MG63 (cell line): ENCODE results near the gene AKNA. TPM values are rescaled to one million over a fixed set of nuclear protein-coding genes. Genes with fewer than 3 reads are reported as not detected.
"Not testable (repeated sequence)": the region's sequence is repeated elsewhere in the genome, so short reads cannot be mapped to it uniquely, and the experiment has no call there.

Experiments used
- DNase-seq: peaks from one replicate; pipeline ENCODE4 v3.0.0-alpha.2; 2020
- H3K27me3 ChIP-seq: fragments of 250-450 bp; sonication (Bioruptor Pico); 2 replicates; pipeline ENCODE4 v1.5.1; 2020; ENCODE audit warnings: mild to moderate bottlenecking, moderate library complexity
- H3K36me3 ChIP-seq: fragments of 250-450 bp; sonication (Bioruptor Pico); 2 replicates; pipeline ENCODE4 v1.5.1; 2020; ENCODE audit warnings: mild to moderate bottlenecking, moderate library complexity
- H3K4me3 ChIP-seq: fragments of 250-450 bp; sonication (Bioruptor Pico); 2 replicates; pipeline ENCODE4 v1.5.1; 2020; ENCODE audit warnings: mild to moderate bottlenecking, moderate library complexity
- H3K9me3 ChIP-seq: fragments of 250-450 bp; sonication (Bioruptor Pico); 2 replicates; pipeline ENCODE4 v1.5.1; 2020; ENCODE audit warnings: mild to moderate bottlenecking, moderate library complexity
- total RNA-seq: library from RNA; depleted of rRNA; stranded (reverse); fragments of >200 nt; shearing (Covaris generic); gene quantifications from 2 replicates; pipeline ENCODE4 v1.2.3, GENCODE V29; 2014; ENCODE audit warnings: low replicate concordance

AKNA gene
- total RNA-seq, 1 experiment from 2014 or later, result 1.4 TPM

DNA sequence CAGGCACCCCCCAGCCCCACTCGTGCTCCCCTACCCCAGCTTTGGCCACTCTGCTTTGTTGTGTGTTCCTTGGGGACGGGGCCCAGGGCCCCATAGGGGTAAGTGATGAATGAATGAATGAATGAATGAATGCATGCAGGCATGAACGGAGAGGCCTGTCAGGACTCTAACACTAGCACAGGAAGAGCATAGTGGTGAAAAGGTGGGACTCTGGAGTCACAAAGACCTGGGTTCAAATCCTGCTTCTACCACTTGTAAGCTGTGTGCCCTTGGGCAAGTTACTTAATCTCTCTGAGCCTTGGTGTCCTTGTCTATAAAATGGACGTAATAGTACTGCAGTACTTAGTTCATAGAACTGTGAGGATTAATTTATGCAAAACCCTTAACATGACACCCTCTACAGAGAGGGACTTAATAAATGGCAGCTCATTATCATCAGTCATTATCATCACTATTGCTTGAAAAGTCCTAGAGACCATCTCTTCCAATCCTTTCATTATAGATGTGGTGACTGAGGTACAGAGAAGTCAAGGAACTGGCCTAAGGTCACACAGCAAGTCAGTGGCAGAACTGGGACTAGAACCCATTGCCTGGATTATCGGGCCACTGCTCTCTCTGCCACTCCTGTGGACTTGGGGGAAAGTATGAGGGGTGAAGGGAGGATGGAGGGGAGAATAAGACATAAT lies 44.9 kb downstream of the AKNA start:
- H3K4me3 ChIP-seq, result no peak overlapping the region
- H3K27me3 ChIP-seq, result no peaks in the 10 kb centered on the region
- no peaks in the 10 kb centered on the region for H3K36me3 ChIP-seq
- no peak for DNase-seq
- H3K9me3 ChIP-seq, result no peaks in the 10 kb centered on the region

DNA sequence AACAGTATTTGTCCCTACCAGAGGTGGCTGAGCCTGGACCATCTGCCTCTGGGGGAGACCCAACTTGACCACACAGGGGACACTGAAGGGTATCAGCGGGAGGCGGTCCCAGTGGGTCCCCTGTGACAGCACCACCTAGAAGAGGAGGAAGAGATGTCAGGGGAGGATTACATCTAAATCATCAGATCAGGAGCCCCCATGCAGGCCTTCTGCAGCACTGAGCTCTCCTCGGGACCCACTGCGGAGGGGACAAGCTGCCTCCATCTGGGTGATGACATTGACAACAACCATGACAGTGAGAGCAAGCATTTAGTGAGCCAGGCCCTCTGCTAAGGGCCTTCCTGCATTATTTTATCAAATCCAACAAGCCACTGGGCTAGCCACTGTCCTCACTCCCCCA lies 45.8 kb downstream of the AKNA start:
- no peaks in the 10 kb centered on the region for H3K36me3 ChIP-seq
- no peaks in the 10 kb centered on the region for H3K9me3 ChIP-seq
- no peak for DNase-seq
- H3K4me3 ChIP-seq, result no peak overlapping the region
- no peaks in the 10 kb centered on the region for H3K27me3 ChIP-seq

DNA sequence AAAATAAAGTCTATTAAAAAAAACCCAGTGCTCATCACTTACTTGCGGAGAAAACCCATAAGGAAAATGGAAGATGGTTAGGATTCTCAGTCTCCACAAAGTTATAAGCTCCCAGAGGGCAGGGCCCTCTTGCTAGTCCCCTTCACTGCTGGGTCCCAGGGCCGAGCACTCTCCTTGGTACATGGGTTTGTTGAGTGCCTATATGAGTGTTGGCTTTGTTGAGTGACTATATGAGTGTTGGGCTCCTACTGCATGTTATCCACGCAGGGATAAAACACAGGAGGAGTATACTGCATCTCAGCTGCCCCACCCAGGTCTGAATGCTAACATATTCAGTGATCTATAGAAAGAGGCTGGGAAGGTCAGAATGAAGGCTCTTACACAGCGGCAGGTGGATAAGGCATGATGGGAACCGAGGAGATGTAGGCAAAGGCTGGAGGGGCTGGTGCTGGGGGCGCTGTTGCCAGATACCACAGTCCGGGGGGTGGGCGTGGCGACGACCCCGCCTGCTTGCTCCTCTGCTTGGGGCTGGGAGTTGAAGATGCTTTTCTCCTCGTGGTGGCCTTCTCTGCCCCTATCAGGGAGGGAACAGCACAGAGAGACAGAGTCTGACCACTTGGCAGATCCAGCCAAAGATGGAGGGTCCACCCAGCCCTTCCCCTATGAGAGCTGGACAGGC lies 46.5 kb downstream of the AKNA start:
- no peaks in the 10 kb centered on the region for H3K36me3 ChIP-seq

DNA sequence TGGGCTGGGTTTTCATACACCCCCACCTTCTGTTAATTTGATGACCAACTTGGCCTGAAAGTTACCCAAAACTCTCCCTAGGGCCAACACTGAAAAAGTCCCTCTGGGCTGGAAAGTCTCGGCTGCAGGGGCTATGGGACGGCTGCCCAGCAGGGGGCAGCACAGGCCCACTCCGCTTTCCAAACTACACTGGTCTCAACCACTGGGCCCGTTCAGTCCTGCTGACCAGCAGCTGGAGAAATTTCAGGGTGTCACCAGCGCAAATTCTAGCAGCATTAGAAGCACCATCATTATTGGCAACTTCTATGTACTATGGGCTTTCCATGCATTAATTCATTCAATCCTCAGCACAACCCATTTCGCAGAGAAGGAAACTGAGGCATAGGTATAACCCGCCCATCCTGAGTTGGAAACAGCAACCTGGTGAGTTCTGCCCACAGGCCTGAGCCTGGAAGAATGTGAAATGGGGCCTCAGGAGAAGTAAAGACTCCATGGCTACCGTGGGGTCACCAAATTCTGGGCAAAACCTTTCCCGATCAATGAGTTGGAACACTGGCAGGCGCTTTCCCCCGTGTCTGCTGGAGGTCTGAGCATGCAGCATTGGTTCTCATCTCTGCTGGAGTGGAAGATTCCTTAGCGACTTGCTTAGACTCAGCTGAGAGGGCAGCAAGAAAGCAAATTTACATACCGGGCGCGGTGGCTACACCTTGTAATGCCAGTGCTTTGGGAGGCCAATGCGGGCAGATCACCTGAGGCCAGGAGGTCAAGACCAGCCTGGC lies 48.5 kb downstream of the AKNA start:
- no peak overlapping the region for H3K4me3 ChIP-seq
- H3K27me3 ChIP-seq, result no peaks in the 10 kb centered on the region
- peak; percentile 48 for DNase-seq
- H3K36me3 ChIP-seq, result no peaks in the 10 kb centered on the region
- no peaks in the 10 kb centered on the region for H3K9me3 ChIP-seq

More for the DNA sequence above, 46.5 kb downstream of the AKNA start:
- H3K27me3 ChIP-seq, result no peaks in the 10 kb centered on the region
- no peak for DNase-seq
- no peak overlapping the region for H3K4me3 ChIP-seq
- no peaks in the 10 kb centered on the region for H3K9me3 ChIP-seq

DNA sequence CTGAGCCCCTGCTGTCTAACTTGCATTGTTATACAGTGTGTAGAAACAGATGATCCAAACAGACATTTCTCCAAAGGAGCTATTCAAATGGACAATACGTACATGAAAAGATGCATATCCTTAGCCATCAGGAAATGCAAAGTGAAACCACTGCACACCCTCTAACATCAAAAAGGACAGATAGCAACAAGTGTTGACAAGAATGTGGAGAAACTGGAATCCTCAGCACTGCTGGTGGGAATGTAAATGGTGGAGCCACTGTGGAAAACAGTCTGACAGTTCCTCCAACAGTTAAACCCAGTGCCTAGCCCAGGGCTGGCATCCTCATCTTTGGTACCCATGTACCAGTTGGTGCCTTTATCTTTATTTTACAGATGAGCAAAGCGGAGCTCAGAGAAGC lies 49.6 kb downstream of the AKNA start:
- Histone ChIP-seq H3K36me3 (no peaks in the 10 kb centered on the region), H3K4me3 (no peak overlapping the region), H3K9me3 (no peaks in the 10 kb centered on the region), H3K27me3 (no peaks in the 10 kb centered on the region)
- no peak for DNase-seq

DNA sequence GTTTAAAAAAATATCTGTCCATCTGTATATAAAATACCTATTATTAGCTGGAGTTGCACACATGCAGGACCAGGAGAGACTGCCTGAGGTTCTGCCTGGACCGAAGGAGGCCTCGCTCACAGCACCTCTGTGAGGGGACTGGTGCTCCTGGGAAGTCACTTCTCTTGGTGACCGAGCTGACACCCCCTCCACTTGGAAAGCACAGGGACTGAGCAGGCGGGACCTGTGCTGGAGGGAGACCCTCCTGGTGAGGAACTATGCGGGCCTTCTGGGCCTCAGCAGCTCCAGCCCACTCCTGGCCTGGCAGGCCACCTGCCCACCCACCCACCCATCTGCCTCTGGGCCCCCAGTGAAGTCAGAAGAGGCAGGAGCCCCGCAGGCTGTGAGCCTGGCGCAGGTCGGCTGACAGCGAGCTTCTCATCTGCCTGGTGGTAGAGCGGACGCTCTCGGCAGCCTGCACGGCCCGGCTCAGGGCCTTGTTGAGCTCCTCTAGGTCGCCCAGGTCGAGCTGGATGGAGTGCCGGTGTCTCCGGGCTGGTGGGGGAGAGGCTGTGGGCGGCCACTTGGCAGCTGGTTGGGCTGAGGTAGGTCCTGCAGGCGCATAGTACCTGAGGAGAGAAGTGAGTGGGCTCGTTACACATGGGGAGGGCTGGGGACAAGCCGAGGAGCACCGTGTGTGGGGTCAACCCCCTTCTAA lies 50.9 kb downstream of the AKNA start:
- no peaks in the 10 kb centered on the region for H3K27me3 ChIP-seq
- no peaks in the 10 kb centered on the region for H3K9me3 ChIP-seq
- no peak for DNase-seq
- H3K4me3 ChIP-seq, result no peak overlapping the region
- no peaks in the 10 kb centered on the region for H3K36me3 ChIP-seq

DNA sequence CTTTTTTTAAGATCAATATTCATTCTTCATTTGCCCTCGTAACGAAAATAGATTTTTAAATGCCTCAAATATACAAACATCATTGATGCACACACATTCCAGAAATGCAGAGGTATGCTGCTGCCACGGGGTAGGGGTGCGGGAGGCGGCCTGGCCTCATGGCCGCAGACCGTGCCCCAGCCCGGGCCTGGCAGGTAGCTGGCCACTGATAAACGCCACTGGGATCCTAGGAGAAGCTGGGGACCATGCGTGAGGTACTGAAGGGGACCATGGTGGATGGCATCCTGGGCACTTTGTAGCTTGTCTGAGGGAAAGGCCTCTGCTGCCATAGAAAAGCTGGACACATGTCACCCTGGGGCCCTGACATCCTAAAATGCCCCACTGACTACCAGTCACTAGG lies 51.6 kb downstream of the AKNA start:
- no peaks in the 10 kb centered on the region for H3K27me3 ChIP-seq
- DNase-seq, result no peak
- no peaks in the 10 kb centered on the region for H3K9me3 ChIP-seq
- no peak overlapping the region for H3K4me3 ChIP-seq
- no peaks in the 10 kb centered on the region for H3K36me3 ChIP-seq

DNA sequence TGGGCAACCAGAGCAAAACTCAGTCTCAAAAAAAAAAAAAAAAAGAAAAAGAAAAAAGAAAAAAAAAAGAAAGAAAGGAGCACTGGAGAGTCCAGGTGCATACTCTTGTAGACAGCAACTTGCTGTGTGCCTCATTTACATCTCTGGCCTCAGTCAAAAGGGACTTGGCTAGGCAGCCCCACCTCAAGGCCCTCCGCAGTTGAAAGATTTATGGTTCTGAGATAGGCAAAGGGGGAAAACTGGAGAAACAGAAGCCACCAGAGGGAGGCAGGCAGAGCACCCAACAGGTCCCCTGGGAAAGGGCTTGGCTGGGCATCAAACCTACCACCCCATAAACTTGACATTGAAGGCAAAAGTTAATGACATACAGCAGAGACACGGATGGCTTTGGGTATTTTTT lies 52.0 kb downstream of the AKNA start:
- Histone ChIP-seq H3K9me3 (no peaks in the 10 kb centered on the region), H3K4me3 (no peak overlapping the region), H3K27me3 (no peaks in the 10 kb centered on the region), H3K36me3 (no peaks in the 10 kb centered on the region)
- DNase-seq, result no peak

DNA sequence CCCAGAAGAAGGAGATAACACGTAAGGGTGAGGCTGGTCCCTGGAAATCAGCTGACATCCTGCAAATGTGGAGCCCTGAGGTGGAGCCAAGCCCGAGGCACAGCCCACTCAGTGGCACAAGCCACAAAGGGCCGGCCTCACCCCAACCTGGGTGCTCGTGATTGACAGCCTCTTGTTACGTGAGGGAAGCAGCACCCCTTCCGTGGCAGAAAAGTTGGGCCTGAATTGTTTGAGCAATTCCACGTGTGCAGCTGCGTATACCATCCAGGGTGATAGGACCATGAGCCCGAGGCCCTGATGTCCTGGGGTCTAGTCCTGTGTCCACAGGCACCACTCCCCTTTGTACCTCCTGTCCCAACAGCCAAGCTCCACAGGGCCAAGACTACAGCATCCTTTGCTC lies 53.3 kb downstream of the AKNA start:
- no peak for DNase-seq
- Histone ChIP-seq H3K9me3 (no peaks in the 10 kb centered on the region), H3K4me3 (no peak overlapping the region), H3K27me3 (no peaks in the 10 kb centered on the region), H3K36me3 (no peaks in the 10 kb centered on the region)

DNA sequence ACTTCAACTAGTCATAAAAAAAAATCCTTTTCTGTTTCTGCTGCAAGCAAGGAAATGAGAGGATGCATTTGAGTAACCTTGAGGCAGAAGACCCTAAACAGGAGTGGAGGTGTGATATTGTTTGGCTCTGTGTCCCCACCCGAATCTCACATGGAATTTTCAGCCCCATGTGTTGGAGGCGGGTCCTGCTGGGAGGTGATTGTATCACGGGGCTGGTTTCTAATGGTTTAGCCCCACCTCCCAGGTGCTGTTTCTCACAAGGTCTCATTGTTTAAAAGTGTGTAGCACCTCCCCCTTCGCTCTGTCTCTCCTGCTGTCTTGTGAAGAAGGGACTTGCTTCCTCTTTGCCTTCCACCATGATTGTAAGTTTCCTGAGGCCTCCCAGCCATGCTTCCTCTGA lies 54.1 kb downstream of the AKNA start:
- not testable (repeated sequence) for H3K27me3 ChIP-seq, H3K36me3 ChIP-seq, H3K9me3 ChIP-seq, H3K4me3 ChIP-seq, DNase-seq

DNA sequence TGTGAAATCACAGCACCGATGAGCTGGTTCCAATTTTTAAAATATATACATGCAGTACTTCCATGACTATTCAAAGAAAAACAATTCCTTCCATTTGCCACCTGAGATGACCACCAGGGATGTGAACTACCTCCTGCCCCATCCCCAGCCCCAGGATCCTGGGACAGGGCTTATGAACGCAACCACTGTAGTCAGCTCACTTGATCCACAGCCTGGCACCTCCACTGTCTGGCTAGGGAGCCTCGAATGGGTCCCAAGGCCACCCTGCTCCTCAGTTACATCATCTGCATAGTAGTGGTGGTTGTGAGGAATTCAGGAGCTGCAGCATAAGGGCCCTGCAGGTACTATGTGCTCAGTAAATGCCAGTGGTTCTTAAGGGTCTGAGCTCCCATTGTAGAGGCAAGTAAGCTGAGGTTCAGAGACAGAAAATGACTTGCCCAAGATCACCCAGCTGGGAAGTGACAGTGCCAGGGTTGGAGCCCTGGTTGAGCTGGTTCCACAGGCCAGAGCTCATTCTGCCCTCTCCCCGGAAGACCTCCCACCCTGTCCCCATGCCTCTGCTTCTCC lies 55.2 kb downstream of the AKNA start:
- H3K36me3 ChIP-seq, H3K27me3 ChIP-seq, H3K9me3 ChIP-seq, DNase-seq, H3K4me3 ChIP-seq: not testable (repeated sequence)

DNA sequence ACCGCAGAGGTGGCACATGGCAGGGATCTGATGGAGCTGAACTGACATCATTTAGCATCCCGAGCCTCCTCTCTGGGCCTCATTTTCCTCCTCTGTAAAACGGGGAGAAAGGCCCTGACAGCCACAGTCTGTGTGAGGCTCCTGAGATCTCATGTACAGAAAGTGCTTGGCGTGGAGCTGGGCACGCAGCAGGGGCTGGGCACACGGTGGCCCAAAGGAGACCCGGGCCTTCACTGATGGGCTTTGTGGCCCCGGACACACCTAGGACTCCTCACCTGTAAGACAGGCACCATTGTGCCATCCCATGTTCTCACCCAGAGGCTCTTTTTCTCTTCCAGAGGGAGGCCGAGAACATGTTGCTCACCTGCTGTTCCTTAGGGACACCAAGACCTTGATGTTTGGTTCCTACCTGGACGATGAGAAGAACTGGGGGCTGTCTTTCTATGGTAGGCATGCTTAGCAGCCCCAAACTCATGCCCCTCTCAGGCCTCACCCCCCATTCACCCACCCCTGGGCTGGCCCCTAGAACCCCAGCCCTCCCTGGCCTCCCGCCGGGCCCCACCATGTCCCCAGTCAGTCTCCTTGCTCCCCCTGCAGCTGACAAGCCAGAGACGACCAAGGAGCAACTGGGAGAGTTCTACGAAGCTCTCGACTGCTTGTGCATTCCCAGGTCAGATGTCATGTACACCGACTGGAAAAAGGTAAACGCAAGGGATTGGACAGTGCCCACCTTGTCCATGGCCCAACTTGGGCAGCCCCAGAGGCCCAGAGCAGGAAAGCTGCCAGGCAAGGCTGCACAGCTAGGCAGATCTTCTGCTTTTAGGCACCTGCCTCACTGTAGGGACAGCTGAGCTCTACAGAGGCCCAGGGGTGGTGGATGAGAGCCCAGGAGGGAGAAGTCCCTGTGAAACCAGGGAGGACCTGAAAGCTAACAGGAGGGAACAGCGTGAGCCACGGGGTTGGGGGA lies 56.3 kb downstream of the AKNA start:
- H3K27me3 ChIP-seq, H3K4me3 ChIP-seq, DNase-seq, H3K36me3 ChIP-seq, H3K9me3 ChIP-seq: not testable (repeated sequence)

DNA sequence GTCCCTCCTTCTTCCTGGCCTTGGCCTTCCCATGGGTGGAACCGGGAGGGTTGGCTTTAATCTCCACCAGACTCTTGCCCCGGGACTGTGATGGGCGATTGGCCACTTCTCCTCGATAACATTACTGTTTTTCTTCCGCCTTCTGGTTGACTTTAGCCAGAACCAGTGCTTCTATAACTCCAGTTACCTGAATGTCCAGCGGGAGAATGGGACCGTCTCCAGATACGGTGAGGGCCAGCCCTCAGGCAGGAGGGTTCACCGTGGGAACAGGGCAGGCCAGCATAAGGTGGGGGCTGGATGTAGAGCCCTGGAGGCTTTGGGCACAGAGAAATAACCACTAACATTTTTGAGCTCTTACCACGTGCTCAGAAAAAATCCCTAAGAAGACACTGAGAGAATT lies 57.1 kb downstream of the AKNA start:
- Histone ChIP-seq H3K36me3 (no peaks in the 10 kb centered on the region), H3K27me3 (no peaks in the 10 kb centered on the region), H3K4me3 (no peak overlapping the region), H3K9me3 (no peaks in the 10 kb centered on the region)
- no peak for DNase-seq

DNA sequence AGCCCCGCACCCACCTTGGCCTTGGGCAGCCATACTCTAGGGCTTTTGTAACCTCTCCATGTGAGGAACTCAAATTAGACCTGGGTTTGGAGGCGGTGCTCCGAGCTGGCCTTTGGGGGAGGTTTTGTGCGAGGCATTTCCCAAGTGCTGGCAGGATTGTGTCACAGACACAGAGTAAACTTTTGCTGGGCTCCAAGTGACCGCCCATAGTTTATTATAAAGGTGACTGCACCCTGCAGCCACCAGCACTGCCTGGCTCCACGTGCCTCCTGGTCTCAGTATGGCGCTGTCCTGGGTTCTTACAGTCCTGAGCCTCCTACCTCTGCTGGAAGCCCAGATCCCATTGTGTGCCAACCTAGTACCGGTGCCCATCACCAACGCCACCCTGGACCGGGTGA lies 58.2 kb downstream of the AKNA start, which contains the start of gene ORM2:
Gene ORM2 (plus strand): TSS at position 245 of the 398 bp plus-strand sequence. CDS start 36 bp downstream, at position 281.
- H3K27me3 ChIP-seq, DNase-seq, H3K9me3 ChIP-seq, H3K36me3 ChIP-seq, H3K4me3 ChIP-seq: not testable (repeated sequence)

DNA sequence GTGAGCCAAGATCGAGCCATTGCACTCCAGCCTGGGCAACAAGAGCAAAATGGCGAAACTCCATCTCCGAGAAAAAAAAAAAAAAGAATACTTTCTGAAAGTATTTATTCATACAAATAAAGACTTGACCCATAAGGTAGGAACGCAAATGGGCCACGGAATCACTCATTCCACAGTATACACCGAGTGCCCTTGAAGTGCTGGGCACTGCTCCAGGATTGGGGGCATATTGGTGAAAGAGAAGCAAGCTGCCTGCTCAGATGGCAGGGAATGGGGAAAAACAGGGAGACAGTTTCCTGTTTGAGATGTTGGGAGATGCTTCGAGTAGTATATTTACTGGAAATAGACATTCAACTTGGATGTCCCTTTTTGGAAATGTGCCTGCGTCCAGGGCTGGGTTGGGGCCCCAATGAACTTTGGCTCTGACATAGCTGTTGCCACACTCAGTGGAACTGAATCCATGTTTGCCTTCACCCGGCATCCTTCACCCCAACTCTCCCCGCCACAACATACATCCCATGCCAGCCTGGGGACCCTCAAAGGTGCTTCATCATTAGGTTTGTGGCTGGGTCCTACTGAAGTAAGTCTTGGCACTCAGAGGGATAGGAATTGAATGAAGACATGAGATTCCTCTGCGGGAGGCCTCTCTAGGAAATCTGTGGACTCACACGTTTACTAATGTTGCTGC lies 58.7 kb downstream of the AKNA start:
- not testable (repeated sequence) for H3K27me3 ChIP-seq, H3K36me3 ChIP-seq, DNase-seq, H3K4me3 ChIP-seq, H3K9me3 ChIP-seq
